Cardiac muscle cell (in vitro differentiated cells and primary cell): Measurements from ENCODE around the gene PRODH2. TPM values are rescaled to one million over a fixed set of nuclear protein-coding genes. Genes with fewer than 3 reads are reported as not detected.
A peak's percentile ranks its signal among the peaks of the same experiment; 100 is the strongest.

ENCODE experiments used
- DNase-seq, 2 donors: peaks; one replicate each; pipeline versions ENCODE4 v3.0.0 to v3.0.0-alpha.2; 2010 to 2017; ENCODE audit warnings: low read depth in 1 of 2, low spot score in 1 of 2
- H3K27ac ChIP-seq: fragments of 200-600 bp; sonication (generic); 2 replicates; pipeline ENCODE4 v1.5.1; 2016
- H3K27me3 ChIP-seq: fragments of 200-600 bp; sonication (generic); 2 replicates; pipeline ENCODE4 v1.6.0; 2016; ENCODE audit warnings: control low read depth
- H3K36me3 ChIP-seq: fragments of 200-600 bp; sonication (generic); 2 replicates; pipeline ENCODE4 v1.5.1; 2016; ENCODE audit warnings: control low read depth
- H3K4me1 ChIP-seq: fragments of 200-600 bp; sonication (generic); 2 replicates; pipeline ENCODE4 v1.8.1; 2017; ENCODE audit warnings: low read depth, mild to moderate bottlenecking, mixed run types
- H3K4me3 ChIP-seq: fragments of 200-600 bp; sonication (generic); 2 replicates; pipeline ENCODE4 v1.5.1; 2016; ENCODE audit warnings: mild to moderate bottlenecking
- H3K9me3 ChIP-seq: fragments of 200-600 bp; sonication (generic); 2 replicates; pipeline ENCODE4 v1.5.1; 2017; ENCODE audit warnings: low read depth, mild to moderate bottlenecking, control low read depth
- CTCF ChIP-seq: IDR thresholded peaks from 2 replicates; pipeline ENCODE4 v1.5.1; 2012; ENCODE audit warnings: low read depth, mild to moderate bottlenecking, low read length
- polyA plus RNA-seq: library from polyadenylated mRNA; unstranded; fragments of >200 nt; fragmentation: Nextera tagmentation; extraction: Ambion mirVana; gene quantifications from 2 replicates; pipeline ENCODE4 v1.2.1, GENCODE V29; 2016
- total RNA-seq: library from RNA; depleted of rRNA; stranded (reverse); fragments of >200 nt; gene quantifications from 2 replicates; pipeline ENCODE4 v1.2.3, GENCODE V29; 2016

PRODH2 gene
- total and polyA plus RNA-seq, 2 experiments from 2014 or later: 0.09 TPM; not detected in 1

DNA sequence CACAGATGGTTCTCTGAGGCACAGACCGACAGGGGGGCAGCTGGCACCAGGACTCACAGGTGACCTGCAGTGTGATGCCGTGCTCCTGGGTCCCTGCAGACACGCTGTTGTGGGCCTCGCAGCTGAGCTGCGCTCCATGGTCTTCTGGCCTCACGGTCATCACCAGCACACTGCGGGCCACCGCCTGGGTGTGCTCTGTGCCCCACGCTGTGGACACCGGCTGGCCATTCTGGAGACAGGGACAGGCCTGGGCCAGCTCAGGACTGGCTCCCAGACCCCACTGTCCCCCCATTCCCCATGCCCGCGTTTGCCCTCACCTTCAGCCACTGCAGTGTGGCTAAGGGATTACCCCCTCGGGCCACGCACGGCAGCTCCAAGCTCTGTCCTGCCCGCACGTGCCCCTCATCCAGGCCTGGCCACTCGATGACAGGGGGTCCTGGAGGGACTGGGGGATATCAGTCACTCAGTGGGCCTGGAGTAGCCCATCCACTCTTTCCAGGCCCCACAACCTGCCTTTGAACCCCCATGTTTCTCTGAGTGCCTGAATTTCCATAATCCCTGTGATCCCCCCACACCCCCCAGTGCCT, 36.4 kb upstream of the PRODH2 start:
- Histone ChIP-seq H3K4me1 (peaks cover 9% of the 10 kb centered on the region), H3K27ac (no peak overlapping the region), H3K36me3 (no peaks in the 10 kb centered on the region), H3K27me3 (peaks cover 67% of the 10 kb centered on the region), H3K4me3 (no peak overlapping the region), H3K9me3 (no peaks in the 10 kb centered on the region)
- TF ChIP-seq CTCF: no peak
- DNase-seq: no peak

GRCh38 chr19:35848486-35848885, 35.8 kb upstream of the PRODH2 start:
- H3K27me3 ChIP-seq: peaks cover 72% of the 10 kb centered on the region

DNA sequence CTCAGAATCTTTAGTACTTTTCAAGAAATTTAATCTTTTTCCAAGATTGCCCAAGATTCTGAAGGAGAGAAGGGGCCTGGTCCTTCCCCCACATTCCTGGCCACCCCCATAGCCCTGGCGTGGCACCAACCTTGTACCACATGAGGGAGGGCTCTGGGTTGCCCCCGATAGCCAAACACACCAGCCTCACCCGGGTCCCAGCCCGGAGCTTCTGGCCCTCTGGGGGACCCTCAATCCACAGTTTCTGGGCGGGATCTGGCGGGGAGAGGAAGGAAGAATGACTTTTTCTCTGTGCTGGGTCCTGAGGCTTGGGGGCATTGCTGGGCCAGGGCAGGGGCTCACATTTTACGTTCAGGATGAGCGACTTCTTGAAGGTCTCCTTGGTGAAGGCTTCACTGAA, 35.3 kb upstream of the PRODH2 start:
- peaks cover 78% of the 10 kb centered on the region for H3K27me3 ChIP-seq
- no peak for TF ChIP-seq CTCF
- H3K4me1 ChIP-seq: peaks cover 8% of the 10 kb centered on the region
- no peaks in the 10 kb centered on the region for H3K36me3 ChIP-seq
- no peaks in the 10 kb centered on the region for H3K9me3 ChIP-seq
- no peak overlapping the region for H3K4me3 ChIP-seq
- no peak overlapping the region for H3K27ac ChIP-seq
- DNase-seq: no peak

More at GRCh38 chr19:35848486-35848885, 35.8 kb upstream of the PRODH2 start:
- Histone ChIP-seq H3K4me1 (peaks cover 9% of the 10 kb centered on the region), H3K27ac (no peak overlapping the region), H3K9me3 (no peaks in the 10 kb centered on the region), H3K36me3 (no peaks in the 10 kb centered on the region), H3K4me3 (no peak overlapping the region)
- TF ChIP-seq CTCF: no peak
- no peak for DNase-seq

DNA sequence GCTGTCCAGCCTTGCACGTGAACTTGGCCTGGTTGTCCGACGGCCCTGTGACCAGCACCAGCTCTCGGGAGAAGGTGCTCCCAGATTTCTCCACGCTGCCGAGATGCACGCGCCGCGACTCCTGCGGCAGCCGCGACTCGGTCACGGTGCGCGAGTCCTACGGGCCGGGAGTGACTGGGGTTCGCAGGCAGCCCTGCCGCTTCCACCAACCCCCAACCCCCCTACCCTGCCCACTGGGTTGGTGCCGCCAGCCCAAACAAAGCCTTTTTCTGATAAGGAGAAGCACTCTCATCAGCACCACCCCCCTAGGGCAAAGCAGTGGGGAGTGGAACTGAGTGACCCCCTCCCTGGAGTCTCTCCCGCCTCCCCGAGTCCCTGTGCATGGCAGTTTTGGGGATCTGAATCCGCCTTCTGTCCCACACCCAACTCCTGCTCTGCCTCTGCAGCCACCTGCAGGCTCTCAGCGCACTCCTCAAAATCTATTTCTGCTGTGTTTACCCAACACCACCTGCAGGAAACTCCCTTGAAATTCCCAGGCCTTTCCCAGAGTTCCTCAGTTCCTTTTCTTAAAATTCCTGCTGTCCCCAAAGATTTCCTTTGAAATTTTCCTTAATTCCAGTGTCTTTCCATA, 33.5 kb upstream of the PRODH2 start:
- DNase-seq: no peak
- TF ChIP-seq CTCF: no peak
- peaks cover 96% of the 10 kb centered on the region for H3K27me3 ChIP-seq
- no peaks in the 10 kb centered on the region for H3K9me3 ChIP-seq
- H3K4me1 ChIP-seq: no peaks in the 10 kb centered on the region
- no peak overlapping the region for H3K27ac ChIP-seq
- H3K4me3 ChIP-seq: peak overlapping the region; percentile 0
- H3K36me3 ChIP-seq: no peaks in the 10 kb centered on the region

DNA sequence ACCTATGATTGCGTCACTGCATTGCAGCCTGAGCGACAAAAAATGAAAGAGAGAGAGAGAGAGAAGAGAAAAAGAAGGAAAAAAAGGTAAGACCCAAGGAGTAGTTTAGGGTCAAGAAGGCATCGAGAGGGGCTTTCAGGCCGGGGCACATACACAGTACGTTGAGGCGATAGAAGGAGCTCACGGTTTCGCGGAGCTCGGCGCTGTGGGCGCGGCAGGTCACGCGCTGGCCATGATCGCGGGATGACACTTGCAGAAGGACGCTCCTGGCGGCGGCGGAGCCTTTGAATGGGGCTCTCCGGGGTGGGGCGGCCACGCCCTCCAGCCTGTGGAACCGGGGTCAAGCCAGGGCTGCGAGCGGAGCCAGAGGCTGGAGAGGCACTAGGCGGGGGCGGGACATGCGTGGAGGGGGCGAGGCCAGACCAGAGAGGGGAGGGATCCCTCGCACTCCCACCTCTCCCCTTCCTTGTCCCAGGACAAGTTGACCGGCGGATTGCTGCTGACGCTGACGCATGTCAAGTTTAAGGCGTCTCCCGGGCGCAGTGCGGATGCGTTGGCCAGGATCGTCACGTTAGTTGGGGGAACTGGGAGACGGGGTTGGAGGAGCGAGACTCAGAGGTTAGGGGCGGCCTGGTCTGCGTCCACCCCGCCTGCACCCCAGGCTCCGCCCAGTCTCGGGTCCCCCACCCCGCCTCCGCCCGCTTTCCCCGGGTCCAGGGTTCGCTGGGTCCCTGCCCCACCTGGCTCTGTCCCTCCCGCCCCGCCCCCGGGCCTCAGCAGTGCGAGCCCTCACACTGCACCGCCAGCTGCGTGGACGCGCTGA, 32.8 kb upstream of the PRODH2 start:
- DNase-seq: peak in 1 of 2 donors; percentile 49
- Histone ChIP-seq H3K4me1 (no peaks in the 10 kb centered on the region), H3K4me3 (peak overlapping the region; percentile 0), H3K27ac (no peak overlapping the region), H3K36me3 (no peaks in the 10 kb centered on the region), H3K27me3 (peaks cover 96% of the 10 kb centered on the region), H3K9me3 (no peaks in the 10 kb centered on the region)
- no peak for TF ChIP-seq CTCF
